ENCODE measurements around the gene RNF148.

Gene RNF148, protein sequence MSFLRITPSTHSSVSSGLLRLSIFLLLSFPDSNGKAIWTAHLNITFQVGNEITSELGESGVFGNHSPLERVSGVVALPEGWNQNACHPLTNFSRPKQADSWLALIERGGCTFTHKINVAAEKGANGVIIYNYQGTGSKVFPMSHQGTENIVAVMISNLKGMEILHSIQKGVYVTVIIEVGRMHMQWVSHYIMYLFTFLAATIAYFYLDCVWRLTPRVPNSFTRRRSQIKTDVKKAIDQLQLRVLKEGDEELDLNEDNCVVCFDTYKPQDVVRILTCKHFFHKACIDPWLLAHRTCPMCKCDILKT

DNA sequence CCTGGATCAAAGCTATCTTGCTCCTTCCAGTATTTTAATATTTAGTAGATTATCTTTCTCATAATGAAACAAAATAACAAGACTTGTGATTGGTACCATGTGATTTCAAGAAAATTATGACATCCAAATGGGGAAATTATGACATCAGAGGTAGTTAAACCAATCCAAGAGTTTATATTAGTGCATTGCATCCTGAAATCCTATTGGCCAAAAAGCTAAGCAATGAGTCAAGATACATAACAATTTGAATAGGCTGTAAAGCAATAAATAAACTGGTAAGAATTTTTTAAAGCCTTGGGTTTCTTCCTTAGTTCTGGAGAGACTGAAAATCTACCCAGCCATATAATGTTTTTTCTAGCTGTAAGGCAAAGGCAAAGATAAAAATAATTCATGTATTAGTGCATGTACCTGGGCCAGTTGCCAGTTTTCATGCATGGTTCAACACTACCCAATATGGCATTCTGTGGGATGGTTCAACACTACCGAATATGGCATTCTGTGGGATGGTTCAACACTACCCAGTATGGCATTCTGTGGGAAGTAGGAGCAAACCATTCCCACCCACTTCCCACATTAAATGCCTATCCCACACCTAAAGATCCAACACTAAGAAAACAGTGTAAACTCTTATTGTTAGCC lies at the start of gene RNF148:
Gene RNF148, minus strand, starts transcription at position 51 of the 639 bp plus-strand sequence. CDS start 172 bp downstream, outside the sequence.
- DNase-seq: no peak

DNA sequence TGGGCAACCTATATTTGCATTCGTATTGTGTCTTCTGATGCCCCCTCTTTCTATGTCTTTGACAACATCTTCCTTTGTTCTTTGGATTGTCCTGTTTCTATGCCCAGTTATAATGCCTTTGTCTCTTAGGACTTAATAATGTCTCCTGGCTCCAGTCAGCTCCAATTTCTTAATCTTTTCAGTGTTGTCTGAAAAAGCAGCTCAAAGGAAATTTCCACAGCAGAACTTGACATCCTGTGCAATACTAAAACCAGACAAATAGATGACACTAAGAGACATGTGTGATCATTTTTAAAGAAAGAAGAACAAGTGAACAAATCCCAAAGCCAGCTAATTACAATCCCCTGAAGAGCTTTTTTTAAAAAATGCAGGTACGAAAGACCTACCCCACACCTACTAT lies 47.7 kb upstream of the RNF148 start:
- no peak for DNase-seq

DNA sequence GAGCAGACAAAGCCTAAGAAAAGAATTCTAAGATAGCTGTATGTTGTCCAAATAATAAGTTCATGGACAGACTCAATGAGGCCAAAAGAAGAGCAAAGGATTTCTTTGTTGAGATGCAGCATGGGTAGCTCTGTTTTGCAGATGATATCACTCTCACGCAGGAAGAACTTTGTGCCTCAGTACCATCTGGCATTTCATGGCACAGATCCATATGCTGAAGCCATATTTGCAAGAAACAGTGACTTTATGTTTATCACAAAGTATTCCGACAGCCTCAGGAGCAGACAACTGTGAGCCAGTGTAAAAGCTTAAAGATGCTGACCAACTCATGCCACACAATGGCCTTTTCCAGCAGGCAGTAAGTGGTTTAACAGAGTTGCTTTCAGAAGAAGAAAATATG lies 45.5 kb upstream of the RNF148 start:
- DNase-seq: no peak

DNA sequence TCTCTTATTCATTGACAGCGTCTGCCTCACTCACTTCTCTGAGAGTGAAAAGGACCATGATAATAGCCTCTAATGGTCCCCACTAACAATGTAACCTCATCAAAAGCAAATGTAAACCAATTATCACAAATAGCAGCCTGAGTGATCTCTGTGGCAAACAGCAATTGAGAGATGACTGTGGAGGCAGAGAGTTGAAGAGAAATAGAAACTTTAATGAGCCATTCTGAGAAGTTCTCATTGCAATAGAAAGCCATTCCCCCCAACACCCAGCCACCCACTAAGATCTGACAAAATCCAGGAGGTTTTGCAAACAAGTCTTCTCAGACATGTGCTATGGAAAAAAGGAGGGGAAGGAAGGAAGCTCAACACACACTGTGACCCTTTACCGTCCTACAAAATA lies 44.2 kb upstream of the RNF148 start:
- no peak for DNase-seq

DNA sequence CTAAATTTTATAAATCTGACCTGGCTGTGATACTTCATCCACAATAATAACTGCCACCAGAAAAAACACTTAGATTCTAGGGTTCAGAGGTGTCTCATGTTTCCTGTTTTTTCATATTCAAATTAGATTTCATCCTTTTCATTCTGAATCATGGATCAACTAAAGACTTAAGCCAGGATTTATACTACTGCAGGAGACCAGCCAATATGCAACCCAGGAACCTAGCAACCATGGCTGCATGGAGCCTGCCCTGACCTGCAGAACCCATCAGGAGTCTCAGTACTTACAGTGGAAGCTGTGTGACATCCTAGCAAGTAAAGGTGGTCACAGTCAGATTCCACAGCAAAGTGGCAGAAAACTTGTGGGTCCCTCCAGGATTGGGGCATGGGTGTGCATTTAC lies 40.5 kb upstream of the RNF148 start:
- no peak for DNase-seq

DNA sequence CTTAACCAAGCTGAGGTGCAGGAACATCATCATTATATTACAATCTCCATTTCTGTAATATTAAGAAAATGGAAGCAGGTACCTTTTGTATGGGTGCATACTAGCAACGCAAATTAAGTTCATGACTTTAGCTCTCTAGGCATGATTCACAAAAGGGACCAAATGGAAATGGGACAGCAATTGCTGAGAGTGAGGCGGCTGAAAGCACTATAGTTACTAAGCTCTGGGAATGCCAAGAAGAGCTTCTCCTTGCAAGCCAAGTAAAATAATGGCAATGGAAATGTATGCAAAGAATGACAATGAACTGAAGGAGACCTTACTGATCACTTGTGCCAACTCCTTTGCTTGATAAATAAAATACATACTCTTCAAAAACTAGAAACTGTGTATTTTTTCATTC lies 36.2 kb upstream of the RNF148 start:
- no peak for DNase-seq

DNA sequence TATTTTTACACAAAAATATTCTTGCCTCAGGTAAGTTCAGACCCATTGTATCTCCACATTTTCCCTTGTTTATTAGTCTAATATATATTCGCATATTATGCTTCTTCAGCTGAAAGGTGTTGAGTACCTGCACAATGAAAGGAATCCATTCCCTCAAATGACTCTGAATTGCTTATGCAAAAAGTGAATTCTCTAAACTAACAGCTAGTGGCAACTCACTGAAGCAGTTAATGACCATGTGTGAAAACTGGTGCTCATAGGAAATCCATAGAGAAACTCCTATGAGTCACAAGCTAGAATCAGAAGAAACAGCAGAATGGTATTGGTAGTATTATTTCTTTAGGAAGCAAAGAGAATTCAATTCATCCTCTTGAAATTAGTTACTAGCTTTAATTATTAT lies 33.5 kb upstream of the RNF148 start:
- no peak for DNase-seq

DNA sequence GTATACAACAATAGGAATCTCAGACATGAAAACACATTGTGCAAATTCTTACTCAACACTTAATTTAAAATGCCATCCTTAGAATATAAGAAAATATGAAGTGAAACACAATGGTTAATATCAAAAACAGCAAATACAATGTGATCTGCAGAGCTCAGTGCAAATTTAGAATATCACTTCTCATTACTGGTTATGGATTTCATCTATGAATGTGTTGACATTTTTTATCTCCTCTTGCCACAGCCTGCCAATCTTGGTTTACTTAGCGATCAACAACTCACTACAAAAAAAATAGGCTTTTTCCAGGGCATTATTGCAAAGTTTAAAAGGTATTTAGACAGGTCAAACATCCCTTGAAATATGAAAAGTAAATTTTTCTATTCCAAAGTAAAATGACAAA lies 25.0 kb upstream of the RNF148 start:
- no peak for DNase-seq

DNA sequence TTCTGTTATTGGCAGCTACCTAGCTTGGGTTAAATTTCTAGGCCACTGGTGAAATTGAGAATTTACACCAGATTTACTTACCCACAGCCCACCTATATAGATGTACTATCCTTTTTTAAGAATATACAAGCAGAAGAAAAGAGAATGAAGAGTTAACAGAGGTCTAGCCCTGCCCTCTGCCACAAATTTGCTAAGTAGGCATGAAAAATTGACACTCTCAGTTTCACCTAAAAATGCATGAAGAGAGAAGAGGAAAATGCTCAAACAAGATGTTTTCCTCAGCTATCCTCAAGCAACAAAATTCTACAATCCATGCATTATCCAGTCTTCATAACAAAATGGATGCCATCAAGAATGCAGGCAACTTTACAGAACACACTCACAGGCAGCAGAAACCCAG lies 24.6 kb upstream of the RNF148 start:
- DNase-seq: no peak

DNA sequence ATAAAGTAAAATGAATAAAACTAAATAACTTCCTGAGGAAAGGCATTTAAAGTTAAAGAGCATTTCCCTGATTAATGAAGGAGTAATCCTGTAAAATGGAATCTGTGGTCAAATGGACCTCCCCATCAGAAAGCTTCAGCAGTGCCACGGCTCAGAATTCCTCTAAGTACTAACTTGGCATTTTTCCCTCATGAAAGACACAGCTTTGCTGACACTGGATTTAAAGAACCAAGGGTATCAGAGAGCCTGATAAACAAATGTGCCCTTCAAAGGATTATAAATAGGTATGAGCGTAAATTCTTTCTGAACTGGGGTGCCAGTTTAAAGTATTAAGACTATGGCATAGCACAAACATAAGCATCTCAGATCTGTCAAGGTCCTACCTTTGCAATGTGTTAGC lies 24.2 kb upstream of the RNF148 start:
- DNase-seq: no peak

DNA sequence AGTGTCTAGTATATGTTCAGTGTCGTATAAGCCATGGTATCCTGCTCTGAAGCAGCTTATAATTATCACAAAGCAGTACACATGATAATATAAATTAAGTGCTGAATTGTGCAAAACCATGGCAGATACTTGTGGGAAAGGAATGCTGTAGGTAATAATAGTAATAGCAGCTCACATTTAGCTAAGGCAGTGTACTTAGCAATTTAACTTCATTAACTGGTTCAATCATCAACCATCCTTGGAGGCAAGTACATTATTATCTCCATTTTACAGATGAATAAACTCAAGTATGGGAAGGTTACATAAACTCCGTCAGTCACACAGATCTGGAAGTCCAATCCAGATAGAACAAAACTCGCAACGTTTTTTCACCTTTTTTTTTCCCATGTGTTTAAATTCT lies 21.6 kb upstream of the RNF148 start:
- DNase-seq: no peak

DNA sequence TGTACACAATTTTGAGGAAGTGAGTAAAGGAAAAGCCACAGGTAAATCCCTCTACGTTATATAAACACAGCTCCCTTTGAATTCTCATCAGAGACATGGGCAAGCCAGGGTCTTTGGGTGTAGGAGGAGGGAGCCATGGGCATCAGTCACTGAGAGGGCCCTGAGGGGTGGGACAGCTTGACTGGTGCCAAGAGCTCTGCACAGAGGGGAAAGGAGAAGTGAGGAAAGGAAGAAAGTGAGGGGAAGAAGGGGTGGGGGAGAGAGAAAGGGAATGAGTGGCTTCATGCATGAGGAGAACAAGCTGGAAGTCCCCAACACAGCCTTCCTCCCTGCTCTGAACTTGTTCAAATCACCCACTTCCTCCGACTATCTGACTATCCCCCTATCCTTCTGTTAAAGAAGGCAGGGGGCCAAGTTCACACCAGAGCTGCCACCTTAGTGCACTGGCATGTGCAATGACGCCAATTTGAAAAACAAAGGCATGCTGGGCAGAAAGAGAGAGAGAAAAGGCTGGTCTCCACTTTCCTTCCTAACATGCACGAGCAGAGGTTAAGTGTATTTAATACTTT lies 16.4 kb upstream of the RNF148 start:
- DNase-seq: no peak

DNA sequence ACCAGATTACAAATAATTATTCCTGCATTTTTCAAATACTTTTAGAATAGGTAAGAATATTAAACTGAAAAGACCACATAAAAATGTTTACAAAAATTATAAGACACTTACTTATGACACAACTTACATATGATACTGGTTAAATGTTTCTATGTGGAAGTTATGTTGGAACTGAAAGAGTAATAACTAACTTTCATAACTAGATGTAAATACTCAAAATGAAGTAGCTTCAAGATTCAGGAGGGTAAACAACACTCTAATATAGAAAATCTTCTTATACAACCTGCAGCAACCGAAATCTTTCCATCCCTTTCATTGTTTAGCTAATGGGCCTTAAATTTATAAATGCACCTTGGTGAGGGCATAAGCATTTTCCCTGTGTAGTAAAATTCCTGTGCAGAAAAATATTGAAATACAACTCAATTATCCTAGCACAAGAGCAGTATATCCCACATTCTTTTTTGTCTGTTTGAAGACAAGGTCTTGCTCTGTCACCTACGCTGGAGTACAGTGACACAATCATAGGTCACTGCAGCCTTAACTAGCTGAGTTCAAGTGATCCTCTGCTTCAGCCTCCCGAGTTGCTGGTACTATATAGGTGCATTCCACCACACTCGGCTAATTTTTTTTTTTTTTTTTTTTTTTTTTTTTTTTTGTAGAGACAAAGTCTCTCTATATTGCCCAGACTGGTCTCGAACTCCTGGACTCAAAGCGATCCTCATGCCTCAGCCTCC lies 14.8 kb upstream of the RNF148 start:
- no peak for DNase-seq

DNA sequence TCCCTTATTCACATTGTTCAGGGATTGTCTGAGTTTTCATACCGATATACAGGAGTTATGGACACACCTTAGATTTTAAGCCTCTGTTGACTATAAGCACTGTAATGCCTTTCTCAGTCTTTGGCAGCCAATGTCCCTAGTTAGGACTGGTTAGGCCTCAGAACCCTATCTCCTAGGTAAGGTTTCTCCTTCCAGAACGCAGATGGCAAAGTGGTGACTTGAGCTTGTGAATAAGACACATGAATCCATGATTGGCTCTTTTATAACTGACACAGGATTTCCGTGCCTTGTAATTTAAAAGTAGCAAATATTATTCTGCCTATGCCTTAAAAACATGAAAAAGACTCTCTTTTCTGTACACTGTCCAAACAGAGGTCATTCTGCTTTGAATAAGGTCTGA lies 12.5 kb upstream of the RNF148 start:
- DNase-seq: no peak

DNA sequence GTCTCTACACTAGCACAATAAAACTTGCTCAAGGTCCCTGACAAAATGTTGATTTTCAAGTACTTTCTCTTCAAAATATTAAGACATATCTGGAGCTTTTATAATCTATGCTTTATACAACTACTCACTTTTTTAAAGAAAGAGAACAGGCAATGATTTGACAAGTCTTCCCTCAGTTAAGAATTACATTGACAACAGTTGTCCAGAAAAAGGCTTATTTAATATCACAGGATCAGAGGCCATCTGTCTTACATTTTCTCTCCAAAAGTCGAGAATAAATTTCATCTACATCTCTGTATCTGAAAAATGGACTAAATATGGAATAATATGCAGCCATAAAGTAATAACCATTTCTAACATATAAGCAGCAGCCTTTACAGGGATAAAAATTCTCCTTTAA lies 8.2 kb upstream of the RNF148 start:
- DNase-seq: no peak

DNA sequence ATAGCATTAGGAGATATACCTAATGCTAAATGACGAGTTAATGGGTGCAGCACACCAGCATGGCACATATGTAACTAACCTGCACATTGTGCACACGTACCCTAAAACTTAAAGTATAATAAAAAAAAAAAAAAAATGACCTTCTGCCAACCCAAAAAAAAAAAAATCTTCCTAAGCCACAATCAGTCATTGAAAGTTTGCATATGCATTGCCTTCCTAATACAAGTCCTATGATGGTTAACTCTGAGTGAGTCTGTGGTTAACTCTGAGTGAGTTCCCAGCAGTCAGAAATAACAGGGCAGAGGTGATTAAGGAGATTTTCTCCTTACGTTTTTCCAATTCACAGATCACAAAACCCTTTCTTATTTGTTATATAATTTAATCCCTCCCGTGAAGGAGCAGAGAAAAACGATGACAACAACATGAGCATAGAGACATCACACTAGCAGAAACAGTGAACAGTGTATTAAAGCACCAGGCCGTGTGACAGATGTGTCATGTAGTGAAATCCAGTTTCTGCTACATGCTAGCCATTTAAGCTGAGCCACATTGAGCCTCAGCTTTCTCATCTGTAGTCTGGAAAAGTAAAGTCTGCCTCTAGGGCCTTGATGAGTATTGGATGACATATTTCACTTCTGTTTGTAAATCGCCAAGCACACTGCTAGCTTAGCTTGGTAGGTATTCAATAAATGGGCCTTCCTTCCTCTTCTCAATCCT lies 7.4 kb upstream of the RNF148 start:
- no peak for DNase-seq

DNA sequence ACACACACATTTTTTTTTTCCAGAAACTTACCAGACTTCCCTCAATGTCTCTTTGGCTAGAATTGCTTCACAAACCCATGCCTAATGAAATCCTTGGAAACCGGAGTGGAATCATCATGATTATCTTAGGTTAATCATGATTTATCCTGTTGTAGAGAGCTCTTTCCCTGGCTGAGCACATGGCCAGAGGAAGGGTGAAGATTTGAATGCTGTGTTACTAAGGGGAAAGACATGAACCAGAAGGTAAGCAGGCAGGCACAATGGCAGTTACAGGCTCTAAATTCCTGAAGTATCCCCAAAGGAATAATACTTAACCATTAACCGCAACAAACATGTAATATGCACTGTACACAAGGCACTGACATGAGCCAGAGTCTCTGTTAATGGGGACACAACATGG lies 4.1 kb upstream of the RNF148 start:
- DNase-seq: no peak

DNA sequence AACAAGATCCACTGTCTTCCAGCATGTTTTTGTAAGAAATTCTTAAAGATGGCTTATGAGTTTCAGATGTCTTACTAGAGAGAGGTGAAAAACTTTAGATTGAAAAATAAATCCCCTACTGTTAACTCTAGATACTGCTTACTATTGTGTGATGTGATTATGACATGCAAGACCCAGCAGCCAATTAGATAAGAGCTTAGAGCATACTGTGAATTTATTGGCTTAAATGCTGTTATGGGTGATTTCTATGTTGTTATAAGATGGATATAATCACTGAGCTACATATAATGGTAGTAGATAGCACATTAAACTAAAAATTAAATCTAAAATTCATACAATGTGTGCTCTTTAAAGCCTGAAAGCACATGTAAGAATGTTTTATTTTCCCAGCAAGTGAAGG lies 3.7 kb downstream of the RNF148 start, which contains the start of gene RNF133:
Gene RNF133, minus strand, starts transcription at position 101 of the 400 bp plus-strand sequence. CDS start 199 bp downstream, outside the sequence.
- no peak for DNase-seq

DNA sequence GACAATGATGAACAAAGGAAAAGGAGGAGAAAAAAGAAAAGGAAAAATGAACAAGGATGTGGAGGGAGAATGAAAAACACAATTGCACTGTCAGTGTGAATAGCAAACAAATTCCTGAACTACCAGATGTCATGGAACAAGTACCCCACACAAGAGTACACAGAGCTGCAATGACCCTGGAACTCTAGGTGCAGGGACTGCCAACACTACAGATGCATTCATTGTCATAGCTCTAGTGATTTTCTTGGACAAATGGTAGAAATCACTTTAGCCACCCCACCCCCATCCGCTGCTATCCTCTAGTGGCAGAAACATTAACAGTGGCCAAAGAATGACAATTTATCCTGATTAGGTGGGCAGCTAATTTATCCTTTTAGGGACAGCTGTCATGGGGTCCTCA lies 6.9 kb downstream of the RNF148 start:
- DNase-seq: no peak

DNA sequence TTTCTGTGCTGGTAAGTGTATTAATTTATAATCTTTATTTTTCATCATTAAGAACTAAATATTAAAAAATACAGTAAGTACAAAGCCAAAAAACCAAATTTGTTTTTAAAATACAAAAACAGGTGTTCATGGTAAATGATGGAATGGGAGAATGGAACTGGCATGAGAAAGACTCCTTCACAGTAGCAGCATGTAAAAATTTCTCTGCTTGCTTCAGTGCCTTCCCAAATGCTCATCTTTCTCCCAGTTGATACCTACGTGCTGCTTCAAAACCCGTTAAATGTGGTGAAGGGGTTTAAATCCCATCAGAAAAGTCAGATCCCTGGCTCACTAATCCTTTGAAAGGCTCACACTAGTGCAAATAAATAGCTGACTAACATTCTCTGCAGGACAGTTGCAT lies 8.0 kb downstream of the RNF148 start:
- no peak for DNase-seq

DNA sequence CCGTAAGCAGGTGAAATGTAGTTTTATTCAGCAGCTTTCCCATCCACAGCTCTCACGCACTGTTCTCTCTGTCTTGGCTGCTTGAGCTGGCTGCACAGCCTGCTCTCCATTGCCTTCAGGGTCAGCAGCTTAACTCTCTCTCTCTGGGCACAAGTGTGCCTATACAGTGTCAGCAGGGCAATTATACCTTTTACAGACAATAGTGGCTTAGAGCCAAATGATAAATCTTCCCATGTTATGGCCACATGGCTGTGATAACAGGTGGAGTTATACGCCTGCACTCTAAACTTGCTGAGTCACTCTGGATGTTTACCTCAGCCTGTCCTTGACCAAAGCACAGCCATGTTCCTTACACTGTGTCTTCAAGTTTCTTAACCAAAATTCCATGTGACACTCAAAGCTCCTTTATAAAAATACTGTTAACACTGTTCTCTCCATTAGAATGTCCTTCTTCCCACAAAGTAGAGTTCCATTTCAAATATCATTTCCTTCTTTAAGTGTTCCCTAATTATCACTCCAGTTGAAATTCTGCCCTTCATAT lies 9.9 kb downstream of the RNF148 start:
- no peak for DNase-seq

DNA sequence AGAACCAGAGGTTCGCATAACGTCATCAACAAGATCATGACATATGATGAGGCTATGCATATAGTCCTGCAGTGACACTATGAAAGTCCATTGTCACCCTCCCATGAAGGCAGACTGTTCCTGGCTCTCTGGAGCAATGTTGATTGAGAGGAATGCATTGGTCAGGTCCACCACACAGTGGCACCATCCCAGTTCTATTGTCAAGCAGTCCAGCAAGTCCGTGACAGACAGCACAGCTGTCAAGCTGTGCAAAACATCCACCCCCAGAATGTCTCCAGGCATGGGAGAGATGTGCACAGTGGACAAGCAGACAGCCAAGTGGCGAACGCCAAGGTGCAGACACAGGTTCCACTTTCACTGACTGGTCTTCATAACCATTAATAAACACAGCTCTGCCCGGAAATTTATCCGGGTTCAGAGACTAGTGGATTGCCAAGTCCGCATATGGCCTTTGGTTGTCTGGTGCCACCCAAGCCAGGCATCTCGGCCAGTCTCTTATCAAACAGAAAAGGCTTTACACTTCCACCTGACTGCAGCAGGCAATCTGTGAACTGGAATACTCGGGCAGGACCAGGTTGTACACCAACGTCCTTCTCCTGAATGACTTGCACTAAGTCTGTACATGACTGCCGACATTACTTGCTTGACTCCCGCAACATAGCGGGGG lies 11.0 kb downstream of the RNF148 start:
- DNase-seq: no peak
